Stomach (tissue), 4 donors: ENCODE data around the gene TM9SF2.

Experiments
- CTCF ChIP-seq, 7 experiments: fragments of 450-650 bp in 4 of 7; fragments of 200-600 bp in 3 of 7; sonication (generic) in 3 of 7; IDR thresholded peaks; one replicate each; pipeline ENCODE4 v1.5.1; 2016 to 2019; ENCODE audit warnings: antibody characterized with exemption in 7 of 7, control low read depth in 2 of 7, mild to moderate bottlenecking in 1 of 7
- POLR2AphosphoS5 ChIP-seq, 3 donors: sonication (generic); formaldehyde crosslinking; IDR thresholded peaks; one replicate each; pipeline ENCODE4 v1.6.1; 2016; ENCODE audit warnings: antibody characterized with exemption in 3 of 3

GRCh38 chr13:99463646-99464397 is 37.5 kb upstream of the TM9SF2 start:
- TF ChIP-seq CTCF (IDR thresholded peaks at IDR 0.05) (no peak), POLR2AphosphoS5 (IDR thresholded peaks at IDR 0.05) (no peak)
